Head of caudate nucleus (tissue), 42 donors: ENCODE measurements around the gene YWHAB.
A peak's percentile ranks its signal among the peaks of the same experiment; 100 is the strongest.

ENCODE experiments used
- DNase-seq, 42 donors: peaks; one replicate each; pipeline versions ENCODE4 v3.0.0 to v3.0.0-alpha.2; 2020 to 2021; ENCODE audit warnings: mixed read lengths in 7 of 42
- intact Hi-C: fragments of 100-400 bp; cut with DNase I; formaldehyde crosslinking; loops from one replicate; pipeline ENCODE4 v1.15.0; 2022

Gene YWHAB

GRCh38 chr20:44885392-44886265 is at the start of gene YWHAB:
TSS of gene YWHAB (plus strand) at chr20:44885705. CDS start at chr20:44901534, 15,829 bp downstream.
- DNase-seq = peak; percentile 89 to 99 (median 98)
- intact Hi-C loops = loop anchor here (5.0 kb wide), 1 partner anchor 77 kb away; the partner anchor contains the start of gene TOMM34

GRCh38 chr20:44836601-44837120 is 48.8 kb upstream of the YWHAB start:
- no peak for DNase-seq
- intact Hi-C loops = no loop called here

GRCh38 chr20:44837946-44838345 is 47.6 kb upstream of the YWHAB start:
- intact Hi-C loops = no loop called here
- DNase-seq = peak in 3 of 42 donors; percentile 16 to 40 (median 35)

GRCh38 chr20:44838521-44838920 is 47.0 kb upstream of the YWHAB start:
- intact Hi-C loops = no loop called here

GRCh38 chr20:44839481-44839880 is 46.0 kb upstream of the YWHAB start:
- DNase-seq = no peak
- intact Hi-C loops = no loop called here

More at GRCh38 chr20:44838521-44838920, 47.0 kb upstream of the YWHAB start:
- no peak for DNase-seq

GRCh38 chr20:44840826-44841225 is 44.7 kb upstream of the YWHAB start:
- no peak for DNase-seq
- intact Hi-C loops = no loop called here

GRCh38 chr20:44841955-44842354 is 43.5 kb upstream of the YWHAB start:
- intact Hi-C loops = no loop called here
- DNase-seq = no peak

- intact Hi-C loops = no loop called here
- DNase-seq = no peak
Measured at GRCh38 chr20:44843876-44844275, 41.6 kb upstream of the YWHAB start.

- intact Hi-C loops = no loop called here
- no peak for DNase-seq
Measured at GRCh38 chr20:44848254-44849015, 37.1 kb upstream of the YWHAB start.

GRCh38 chr20:44849703-44850102 is 35.8 kb upstream of the YWHAB start:
- DNase-seq = no peak
- intact Hi-C loops = no loop called here

- intact Hi-C loops = no loop called here
- no peak for DNase-seq
Measured at GRCh38 chr20:44850272-44850671, 35.2 kb upstream of the YWHAB start.

GRCh38 chr20:44850837-44851236 is 34.7 kb upstream of the YWHAB start:
- intact Hi-C loops = no loop called here
- no peak for DNase-seq

- DNase-seq = no peak
- intact Hi-C loops = no loop called here
Measured at GRCh38 chr20:44851545-44851944, 34.0 kb upstream of the YWHAB start.

- no peak for DNase-seq
- intact Hi-C loops = no loop called here
Measured at GRCh38 chr20:44856442-44856841, 29.1 kb upstream of the YWHAB start.

GRCh38 chr20:44856856-44857448 is 28.6 kb upstream of the YWHAB start:
- intact Hi-C loops = no loop called here

GRCh38 chr20:44858606-44859360 is 26.7 kb upstream of the YWHAB start:
- no peak for DNase-seq

More at GRCh38 chr20:44856856-44857448, 28.6 kb upstream of the YWHAB start:
- no peak for DNase-seq

GRCh38 chr20:44861531-44862006 is 23.9 kb upstream of the YWHAB start:
- DNase-seq = peak in 8 of 42 donors; percentile 17 to 65 (median 24)
- intact Hi-C loops = no loop called here

More at GRCh38 chr20:44858606-44859360, 26.7 kb upstream of the YWHAB start:
- intact Hi-C loops = no loop called here

GRCh38 chr20:44862286-44862685 is 23.2 kb upstream of the YWHAB start:
- intact Hi-C loops = no loop called here
- no peak for DNase-seq
